Measurements from ENCODE around the gene CINP.

Gene CINP

DNA sequence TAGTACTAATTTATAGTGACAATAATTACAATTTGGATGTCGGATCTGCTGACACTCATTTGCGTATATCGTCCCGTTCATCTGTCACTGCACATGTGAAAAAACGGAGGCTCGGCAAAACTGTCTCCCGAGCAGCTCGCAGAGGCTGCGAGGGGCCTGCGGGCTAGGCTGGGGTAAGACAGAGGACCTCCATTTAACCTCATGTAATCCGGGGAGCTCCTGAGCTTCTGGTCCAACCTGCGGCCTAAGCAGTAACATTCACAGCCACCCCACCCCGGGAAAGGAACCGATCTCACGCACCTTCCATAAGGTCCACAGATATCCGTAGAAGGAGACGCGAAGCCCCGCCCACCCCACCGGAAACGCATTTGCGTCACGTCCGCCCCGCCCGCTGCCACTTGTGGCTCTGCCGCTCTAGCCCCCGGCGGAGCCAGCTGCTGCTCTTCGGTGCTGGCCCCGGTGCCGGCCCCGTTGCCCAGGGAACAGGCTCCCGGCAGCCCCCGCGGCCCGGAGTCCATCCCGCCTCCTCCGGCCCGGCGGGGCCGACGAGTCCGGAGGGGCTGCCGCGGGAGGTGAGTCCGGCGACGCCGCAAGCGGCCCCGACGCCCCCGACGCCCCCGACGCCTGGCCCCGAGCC lies at the start of gene CINP, which contains the start of gene TECPR2:
TSS of gene CINP (minus strand) at position 346 of the 637 bp plus-strand sequence. CDS start at position 307, 39 bp downstream.
TSS of gene TECPR2 (plus strand) at position 397 of the 637 bp plus-strand sequence. CDS start 13,781 bp downstream, outside the sequence.
- DNase-seq (ENCODE audit: low read depth) = peak; percentile 97

DNA sequence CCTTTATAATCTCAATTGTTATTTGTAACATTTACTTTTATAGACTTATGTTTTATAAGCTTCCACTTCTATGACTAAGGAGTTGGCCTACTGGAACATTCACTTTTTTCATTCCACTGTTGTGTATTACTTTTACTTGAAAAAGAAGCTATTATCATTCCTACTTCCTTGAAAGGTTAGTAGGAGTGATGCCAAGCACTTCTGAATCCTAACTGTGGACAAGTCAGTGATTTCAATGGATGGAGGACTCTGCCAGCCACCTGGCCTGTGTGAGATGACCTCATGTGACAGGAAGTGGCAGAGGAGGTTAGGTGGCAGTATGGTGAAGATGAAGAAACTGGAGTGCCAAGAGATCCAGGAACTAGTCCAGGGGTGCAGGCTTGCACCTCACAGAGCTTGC lies 46.0 kb upstream of the CINP start:
- no peak for DNase-seq (ENCODE audit: low read depth)

DNA sequence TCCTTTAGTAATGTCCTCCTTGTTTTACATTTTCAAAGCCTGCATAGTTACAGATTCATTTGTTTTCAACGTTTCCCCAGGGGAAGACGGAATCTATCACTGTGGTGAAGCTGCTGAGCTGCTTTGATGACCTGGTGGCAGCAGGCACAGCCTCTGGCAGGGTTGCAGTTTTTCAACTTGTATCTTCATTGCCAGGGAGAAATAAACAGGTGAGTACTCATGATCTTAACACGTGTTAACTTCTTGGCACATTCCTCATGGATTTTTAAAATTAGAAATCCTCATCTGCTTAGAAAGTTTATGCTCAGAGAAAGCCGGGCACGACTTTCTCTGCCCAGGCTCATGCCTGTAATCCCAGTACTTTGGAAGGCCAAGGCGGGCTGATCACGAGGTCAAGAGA lies 44.6 kb upstream of the CINP start:
- DNase-seq (ENCODE audit: low read depth) = no peak

DNA sequence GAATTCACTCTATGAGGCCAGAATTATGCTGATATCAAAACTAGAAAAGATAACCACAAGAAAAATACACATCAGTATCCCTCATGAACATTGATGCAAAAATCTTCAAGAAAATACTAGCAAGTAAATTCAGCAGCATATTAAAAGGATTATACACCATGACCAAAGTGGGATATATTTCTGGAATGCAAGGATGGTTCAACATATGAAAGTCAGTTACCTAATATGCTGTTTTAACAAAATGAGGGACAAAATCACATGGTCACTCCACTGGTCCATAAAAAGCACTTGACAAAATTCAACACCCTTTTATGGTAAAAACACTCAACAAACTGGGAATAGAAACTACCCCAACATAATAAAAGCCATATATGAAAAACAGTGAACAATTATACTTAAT lies 40.3 kb upstream of the CINP start:
- DNase-seq (ENCODE audit: low read depth) = no peak

DNA sequence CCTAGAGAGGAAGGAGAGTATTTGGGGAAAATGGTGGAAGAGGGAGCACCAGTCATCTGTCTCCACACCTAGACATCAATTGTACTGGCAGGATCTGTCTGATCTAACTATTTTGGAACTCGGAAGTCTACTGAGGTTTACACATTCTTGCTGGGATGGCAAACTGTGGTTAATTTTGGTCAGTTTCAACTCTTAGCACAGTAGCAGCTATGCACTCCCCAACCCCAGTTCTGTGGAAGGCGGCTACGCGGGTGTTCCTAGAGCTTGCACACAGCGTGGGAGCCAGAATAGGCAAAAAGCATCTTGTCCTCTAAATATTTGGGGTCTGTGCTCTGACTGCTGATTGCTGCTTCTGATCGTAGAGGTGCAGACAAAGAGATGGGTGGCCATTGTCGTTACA lies 33.8 kb upstream of the CINP start:
- DNase-seq (ENCODE audit: low read depth) = no peak

DNA sequence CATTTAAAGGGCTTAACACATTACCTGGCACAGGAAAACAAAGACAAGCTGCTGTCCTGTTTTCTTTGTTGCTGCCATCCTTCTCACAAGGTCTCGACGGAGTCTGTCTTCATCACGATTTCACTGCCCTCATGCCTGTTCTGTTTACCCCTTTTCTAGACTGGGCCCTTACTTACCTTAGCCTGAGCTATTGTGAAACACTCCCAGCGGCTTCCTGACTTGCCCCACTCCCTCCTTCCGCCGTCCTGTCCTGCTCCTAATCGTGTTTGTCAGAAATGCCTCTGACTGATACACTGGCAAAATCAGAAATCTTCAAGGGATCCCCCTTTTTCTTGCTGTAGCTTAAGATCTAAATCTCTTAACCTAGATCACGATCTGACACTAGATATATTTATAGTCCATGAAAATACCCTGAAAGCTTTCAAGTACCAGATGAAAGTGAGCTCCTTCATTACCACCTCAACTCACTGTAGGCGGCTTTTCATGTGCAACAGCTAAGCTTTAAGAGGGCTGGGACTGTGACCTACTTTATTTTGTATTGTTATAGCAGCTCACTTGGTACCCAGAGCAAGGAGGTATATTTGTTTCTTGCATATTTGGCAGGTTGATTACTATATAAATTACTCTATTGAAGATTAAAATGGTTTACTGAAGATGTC lies 32.2 kb upstream of the CINP start:
- no peak for DNase-seq (ENCODE audit: low read depth)

DNA sequence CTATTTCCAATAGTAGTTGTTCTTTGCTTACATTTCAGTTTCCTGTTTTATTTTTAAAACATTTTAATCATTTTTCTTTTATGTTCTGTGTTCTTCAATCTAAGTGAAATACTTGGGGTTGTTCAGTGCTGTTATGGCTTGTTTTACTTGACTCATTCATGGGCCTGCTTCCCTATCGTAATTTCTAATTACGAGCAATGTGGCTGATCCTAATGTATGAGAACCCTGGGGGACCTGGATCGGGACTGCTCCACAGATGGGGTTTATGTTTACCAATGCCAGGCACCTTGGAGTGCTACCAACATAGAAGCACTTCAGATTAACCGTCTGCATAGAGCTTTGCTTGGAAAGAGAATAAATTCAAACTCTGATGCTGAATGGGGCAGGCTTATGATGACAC lies 29.8 kb upstream of the CINP start:
- no peak for DNase-seq (ENCODE audit: low read depth)

DNA sequence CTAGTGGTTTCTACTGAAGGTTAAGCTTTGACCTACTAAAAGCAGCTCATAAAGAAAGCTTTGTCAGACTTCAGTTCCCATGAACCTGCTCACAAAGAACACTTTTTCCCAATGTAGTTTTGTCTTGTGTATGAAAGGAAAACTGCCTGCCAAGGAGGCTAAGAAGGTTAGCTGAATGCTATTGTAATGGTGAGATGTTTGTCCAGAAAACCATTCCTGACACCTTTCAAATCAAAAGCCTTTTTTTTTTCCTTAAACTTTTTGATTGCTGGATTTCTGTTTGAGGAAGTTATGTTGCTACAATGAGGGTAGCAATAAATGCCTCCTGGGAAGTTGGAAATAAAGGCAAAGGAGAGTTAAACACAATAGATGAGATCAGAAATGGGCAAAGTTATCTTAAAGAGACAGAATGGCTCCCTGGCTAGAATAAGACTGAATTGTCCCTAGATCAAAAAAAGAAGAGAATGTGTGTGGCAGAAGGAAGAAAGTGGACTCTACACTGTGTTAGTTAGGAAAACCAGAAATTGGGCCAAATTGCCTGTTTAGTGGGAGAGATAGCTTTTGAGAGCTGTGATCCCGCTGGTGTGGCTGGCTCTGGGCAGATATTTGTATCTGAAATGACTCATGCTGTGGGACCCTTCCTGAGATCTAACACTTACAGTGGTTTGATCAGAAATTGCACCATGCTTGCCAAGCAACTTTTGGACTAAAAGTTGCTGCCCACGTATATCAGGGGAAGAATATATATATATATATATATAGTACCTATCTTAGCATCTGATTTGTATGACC lies 27.6 kb upstream of the CINP start:
- no peak for DNase-seq (ENCODE audit: low read depth)

DNA sequence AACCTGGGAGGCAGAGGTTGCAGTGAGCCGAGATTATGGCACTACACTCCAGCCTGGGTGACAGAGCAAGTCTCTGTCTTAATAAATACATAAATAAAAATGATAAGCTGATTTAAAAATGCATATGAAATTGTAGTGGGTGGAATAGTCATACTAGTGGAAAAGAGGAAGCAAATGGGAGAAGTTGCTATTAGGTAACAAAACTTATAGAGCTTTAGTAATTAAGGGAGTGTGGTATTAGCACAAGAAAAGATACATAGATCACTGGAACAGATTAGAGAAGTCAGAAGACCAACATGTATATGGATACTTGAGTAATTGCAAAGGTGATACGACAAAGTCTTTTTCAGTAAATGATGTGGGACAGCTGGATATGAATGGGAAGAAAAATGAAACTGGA lies 26.6 kb upstream of the CINP start:
- no peak for DNase-seq (ENCODE audit: low read depth)

DNA sequence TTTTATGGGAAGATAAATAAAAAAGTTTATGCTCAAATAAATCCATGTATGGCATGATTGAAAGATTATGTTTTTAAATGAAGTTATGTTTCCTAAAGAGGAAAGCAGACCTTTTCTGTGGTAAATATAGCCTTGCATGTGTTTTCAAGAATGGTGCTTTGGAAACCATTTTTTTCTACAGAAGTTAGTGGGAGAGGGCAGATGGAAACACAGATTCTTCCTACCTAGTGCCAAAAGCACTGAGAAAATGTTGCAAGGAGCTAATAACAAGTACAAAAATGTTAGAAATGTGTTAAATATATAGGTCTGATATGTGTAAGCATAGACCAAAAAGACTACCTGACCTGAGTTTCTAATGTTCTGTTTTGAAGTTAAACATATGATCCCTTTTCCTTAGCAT lies 24.4 kb upstream of the CINP start:
- no peak for DNase-seq (ENCODE audit: low read depth)

DNA sequence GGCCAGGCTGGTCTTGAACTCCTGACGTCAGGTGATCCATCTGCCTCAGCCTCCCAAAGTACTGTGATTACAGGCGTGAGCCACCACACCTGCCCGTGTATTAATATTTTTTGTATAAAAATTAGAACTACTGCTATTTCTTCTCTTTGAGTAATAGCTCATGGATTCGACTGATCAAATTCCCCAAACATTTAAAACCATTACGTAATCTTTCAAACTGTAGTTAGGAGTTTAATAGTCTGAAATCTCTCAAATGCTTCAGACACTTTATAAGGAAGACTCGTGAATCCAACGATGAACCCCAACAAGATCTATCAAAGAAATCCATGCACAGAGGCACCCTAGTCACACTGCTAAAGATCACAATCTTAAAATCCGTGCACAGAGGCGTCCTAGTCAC lies 16.1 kb upstream of the CINP start:
- DNase-seq (ENCODE audit: low read depth) = no peak

DNA sequence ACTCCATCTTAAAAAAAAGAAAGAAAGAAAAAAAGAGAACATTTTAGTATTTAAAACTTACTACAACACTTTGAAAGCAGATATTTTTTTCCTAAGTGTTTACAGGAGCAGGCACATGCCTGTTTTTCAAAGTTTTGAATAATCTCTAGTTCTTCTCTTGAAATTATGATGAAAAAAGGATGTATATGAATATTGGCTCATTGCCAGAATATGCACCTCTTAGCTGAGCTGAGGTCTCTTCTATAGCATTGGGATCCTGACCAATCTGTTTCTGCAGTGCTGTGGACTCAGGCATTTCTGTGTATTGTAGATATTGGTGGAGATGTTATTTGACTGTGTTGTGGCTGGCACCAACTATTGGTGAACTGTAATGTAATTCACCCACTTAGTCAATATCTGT lies 15.0 kb upstream of the CINP start:
- no peak for DNase-seq (ENCODE audit: low read depth)

DNA sequence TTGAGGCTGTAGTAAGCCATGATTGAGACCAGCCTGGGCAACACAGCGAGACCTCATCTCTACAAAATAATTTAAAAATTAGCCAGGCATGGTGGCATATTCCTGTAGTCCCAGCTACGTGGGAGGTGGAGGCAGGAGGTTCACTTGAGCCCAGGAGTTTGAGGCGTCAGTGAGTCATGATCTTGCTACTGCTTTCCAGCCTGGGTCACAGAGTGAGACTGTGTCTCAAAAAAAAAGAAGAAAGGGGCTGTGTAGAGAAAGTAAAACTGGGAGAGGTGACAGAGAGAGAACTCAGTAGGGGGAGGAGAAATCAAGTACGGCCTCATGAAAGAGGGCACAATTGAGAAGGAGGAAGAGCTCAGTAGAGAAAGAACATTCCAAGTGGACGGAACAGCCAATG lies 12.4 kb upstream of the CINP start:
- no peak for DNase-seq (ENCODE audit: low read depth)

DNA sequence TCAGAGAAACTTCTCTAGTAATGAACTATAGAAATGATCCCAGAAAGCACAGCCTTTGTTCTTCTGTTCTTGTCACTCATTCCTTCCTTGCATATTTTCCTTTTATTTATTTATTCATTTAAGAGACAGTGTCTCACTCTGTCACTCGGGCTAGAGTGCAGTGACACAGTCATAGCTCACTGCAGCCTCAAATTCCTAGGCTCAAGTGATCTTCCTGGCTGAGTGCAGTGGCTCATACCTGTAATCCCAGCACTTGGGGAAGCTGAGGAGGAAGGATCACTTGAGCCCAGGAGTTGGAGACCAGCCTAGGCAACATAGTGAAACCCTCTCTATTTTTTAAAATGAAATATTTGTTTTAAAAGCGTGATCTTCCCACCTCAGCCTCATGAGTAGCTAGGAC lies 11.6 kb upstream of the CINP start:
- DNase-seq (ENCODE audit: low read depth) = no peak

DNA sequence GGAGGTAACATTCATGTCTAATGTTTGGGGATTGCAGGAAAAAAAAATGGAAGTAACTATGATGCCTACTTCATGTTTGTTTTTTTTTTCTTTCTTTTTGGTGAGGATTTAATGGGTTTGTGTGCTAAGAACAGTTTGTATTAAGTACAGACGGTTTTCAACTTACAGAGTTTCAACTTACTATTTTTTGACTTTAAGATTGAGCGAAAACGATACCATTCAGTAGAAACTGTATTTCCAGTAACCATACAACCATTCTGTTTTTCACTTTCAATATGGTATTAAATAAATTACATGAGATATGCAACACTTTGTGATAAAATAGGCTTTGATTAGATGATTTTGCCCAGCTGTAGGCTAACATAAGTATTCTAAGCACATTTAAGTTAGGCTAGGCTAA lies 10.4 kb upstream of the CINP start:
- no peak for DNase-seq (ENCODE audit: low read depth)

DNA sequence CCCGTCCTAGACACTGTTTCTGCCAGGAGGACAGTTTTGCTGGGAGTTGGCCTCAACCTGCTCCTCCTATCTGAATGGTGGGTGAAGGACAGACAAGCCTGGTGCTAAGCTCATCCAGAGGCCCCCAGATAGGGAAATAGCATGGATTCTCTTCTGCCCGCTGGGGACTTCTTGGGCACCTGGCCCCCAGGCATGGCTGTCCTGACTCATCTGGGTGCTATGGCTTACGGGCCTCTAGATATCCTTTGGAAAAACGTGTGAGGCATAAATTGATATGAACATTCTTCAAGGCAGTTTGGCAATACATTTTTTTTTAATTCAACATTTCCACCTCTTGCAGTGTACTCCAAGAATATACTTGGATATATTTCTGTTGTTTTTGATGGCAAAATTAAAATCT lies 8.7 kb upstream of the CINP start:
- no peak for DNase-seq (ENCODE audit: low read depth)

DNA sequence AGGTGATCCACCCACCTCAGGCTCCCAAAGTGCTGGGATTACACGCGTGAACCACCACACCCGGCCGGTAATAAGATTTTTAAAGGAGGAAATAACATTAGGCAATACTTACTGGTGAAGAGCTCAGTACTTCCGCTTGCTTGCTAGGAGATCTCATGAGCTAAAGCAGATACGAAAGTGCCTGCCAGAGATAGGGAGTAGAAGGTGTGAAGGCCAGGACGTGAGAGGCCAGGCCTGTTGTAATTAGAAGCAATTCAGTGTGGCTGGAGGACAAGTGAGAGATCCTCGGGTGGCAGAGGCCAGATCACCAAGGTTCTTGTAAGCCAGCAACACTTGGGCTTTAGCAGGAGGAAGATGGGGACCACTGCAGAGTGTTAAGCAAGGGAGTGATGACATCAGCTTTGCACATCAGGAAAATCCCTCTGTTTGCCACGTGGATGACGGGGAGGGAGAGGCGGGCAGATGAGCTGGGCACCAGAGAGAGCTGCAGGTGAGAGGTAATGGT lies 7.7 kb upstream of the CINP start:
- no peak for DNase-seq (ENCODE audit: low read depth)

DNA sequence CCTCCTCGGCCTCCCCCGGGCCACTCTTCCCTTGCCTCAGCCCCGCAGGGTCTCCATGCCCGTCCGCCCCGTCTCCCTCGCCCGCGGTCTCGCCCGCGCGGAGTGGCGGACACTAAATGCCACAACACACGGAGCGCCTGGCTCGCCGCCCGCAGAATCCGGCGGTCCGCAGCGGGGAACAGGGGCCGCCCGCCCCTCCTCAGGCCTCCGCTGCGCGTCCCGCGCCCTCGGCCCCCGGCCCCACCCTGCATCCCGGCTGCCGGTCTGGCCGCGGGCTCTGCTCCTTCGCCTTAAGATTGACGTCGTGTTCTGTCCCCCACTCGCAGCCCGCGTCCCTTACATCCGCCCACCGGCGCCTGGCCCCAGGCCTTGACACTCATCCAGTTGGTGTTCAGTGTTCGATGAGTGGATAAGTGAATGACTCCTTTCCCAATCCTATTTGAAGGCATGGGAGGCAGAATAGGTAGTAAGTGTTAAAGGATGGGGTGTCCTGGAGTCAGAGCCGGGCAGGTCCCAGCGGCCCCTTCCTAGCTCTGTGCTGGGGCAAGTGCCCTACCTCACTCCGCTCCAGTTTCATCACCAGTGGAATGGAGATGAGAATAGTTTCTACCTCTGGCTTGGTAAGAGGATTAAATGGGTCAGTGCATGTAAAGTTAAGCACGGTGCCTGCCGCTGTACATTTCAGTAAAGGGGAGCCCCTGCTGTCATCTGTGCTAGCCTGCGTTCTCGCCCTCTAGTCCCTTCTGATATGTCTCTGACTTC lies 673 bp upstream of the CINP start:
- peak; percentile 5 for DNase-seq (ENCODE audit: low read depth)

DNA sequence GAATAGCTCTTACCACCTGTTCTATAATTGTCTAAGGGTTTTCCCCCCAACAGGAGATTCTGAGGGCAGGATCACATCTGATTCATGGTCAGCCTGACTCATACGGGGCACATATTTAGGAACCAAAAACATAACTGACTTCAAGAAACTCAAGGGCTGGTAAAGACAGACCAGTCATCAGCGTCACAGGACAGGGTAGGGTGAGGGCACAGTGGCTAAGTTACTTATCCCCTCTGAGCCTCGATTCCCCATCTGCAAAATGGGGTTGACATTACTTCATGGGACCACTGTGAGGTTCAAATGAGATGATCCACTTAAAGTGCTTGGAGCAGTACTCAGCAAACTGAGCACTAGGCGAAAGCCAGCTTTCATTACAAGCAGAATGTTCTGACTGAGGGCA lies 606 bp downstream of the CINP start:
- DNase-seq (ENCODE audit: low read depth) = peak; percentile 25

DNA sequence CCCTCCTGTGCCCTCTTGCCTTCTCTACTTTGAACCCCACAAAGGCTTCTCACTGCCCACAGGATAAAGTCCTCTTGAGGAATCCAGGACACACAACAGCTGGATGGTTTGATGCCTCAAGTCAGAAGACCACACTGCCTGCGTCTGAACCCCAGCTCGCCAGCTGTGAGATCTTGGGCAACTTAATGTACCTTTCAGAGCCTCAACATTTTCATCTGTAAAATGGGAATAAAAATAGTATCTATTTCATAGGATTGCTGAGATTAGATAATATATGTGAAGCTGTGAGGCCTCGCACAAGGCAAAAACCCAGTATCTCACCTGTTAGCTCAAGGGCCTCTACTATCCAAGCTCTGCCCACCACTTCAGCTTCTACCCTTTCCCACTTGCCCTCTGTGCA lies 2.3 kb downstream of the CINP start:
- DNase-seq (ENCODE audit: low read depth) = no peak

DNA sequence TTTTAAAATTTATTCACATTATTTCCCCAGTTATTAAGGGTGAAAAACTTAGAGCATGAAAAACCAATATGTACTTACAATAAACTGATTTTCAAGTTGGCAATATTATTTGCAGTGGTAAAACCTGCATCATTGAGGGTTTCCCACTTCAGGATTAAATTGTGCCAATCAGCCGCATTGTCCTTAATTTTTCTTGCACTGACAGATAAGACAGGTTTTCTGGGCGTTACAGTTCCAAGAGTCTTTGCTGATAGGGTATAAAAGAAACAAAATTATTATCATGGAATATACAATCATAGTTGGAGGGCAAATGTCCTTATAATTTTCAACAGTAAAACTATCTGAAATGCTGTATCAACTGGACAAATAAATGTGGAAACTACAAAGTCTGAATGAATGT lies 3.3 kb downstream of the CINP start:
- DNase-seq (ENCODE audit: low read depth) = no peak

DNA sequence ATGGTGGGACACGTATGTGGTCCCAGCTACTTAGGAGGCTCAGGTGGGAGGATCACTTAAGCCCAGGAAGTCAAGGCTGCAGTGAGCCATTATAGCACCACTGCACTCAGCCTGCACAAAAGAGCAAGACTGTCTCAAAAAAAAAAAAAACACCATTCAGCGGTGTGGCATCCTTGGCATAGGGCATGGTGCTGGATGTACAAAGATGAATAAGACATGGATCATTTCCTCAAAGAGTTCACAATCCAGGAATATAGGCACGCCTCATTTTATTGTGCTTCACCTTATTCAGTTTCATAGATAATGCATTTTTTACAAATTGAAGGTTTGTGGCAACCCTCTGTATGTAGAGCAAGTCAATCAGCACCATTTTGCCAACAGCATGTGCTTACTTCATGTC lies 6.4 kb downstream of the CINP start:
- no peak for DNase-seq (ENCODE audit: low read depth)

Measured in activated T-helper 9 cell treated with anti-CD3 and anti-CD28 coated beads, Interleukin-2, amount 50 U/mL, for 16 hours (primary cell).